Measurements from ENCODE around the gene EGLN1.

EGLN1 gene

DNA sequence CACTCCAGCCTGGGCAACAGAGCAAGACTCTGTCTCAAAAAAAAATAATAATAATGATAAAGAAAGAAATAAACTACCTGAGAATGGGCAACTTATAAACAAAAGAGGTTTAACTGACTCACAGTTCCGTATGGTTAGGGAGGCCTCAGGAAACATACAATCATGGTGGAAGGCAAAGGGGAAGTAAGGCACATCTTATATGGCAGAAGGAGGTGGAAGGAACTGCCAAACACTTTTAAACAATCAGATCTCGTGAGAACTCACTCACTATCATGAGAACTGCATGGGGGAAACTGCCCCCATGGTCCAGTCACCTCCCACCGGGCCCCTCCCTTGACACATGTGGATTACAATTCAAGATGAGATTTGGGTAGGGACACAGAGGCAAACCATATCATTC lies 6.3 kb upstream of the EGLN1 start:
- ChIA-PET POLR2A (interaction anchor here (0.7 kb wide), 1 partner anchor 107 kb away, joined by 6 read pairs; no protein-coding TSS in a partner anchor), CTCF (interaction anchor here (0.8 kb wide), 1 partner anchor 91 kb away, joined by 3 read pairs; no protein-coding TSS in a partner anchor)
- TF ChIP-seq, protein P1, sequence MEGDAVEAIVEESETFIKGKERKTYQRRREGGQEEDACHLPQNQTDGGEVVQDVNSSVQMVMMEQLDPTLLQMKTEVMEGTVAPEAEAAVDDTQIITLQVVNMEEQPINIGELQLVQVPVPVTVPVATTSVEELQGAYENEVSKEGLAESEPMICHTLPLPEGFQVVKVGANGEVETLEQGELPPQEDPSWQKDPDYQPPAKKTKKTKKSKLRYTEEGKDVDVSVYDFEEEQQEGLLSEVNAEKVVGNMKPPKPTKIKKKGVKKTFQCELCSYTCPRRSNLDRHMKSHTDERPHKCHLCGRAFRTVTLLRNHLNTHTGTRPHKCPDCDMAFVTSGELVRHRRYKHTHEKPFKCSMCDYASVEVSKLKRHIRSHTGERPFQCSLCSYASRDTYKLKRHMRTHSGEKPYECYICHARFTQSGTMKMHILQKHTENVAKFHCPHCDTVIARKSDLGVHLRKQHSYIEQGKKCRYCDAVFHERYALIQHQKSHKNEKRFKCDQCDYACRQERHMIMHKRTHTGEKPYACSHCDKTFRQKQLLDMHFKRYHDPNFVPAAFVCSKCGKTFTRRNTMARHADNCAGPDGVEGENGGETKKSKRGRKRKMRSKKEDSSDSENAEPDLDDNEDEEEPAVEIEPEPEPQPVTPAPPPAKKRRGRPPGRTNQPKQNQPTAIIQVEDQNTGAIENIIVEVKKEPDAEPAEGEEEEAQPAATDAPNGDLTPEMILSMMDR (IDR thresholded peaks at IDR 0.05; ENCODE audit: control extremely low read depth, extremely low read depth, low read depth, missing control alignments), result no peak
- no peak for DNase-seq (ENCODE audit: extremely low spot score)

DNA sequence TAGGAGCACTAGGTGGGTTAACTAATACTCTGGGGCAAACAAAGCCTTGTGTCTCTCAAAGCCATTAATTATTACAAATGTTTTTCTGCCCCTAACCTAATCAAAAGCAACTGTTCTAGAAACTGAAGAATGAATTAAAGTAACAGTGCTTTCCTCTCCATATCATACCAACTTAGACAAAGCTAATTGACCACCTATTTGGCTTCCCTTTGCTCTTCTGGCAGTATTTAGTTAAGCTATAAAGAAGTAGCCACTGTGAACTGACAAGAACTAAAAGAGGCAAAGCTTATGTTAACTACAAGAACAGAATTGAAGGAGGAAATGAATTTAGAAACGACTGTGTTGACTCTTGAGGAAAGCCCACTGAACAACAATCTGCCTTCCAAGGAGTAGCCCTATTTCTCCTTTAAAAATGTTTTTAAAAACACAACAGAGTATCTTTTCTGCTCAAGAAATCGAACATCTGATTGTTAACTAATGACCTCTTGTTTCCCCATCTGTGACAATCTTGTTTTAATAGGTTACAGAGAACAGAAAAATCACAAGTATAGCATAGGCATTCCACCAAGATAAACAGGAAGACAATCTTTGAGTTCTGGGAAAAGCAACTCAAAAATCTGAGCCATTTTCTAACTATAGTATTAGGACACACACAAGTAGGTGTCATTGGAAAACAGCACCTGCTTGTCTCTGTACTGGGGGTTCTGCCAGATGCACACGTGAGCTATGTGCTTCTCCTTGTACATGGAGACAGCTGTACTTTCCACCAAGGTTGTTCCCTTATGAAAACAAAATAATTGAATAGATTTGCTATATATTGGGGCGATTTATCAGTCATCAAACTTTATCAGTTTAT lies 3.1 kb upstream of the EGLN1 start:
- DNase-seq (ENCODE audit: extremely low spot score), result no peak
- ChIA-PET POLR2A (interaction anchor here (0.6 kb wide), 1 partner anchor 8 kb away, joined by 3 read pairs; no protein-coding TSS in a partner anchor), CTCF (no interaction called here)
- TF ChIP-seq, protein P1 (IDR thresholded peaks at IDR 0.05; ENCODE audit: control extremely low read depth, extremely low read depth, low read depth, missing control alignments), result no peak

DNA sequence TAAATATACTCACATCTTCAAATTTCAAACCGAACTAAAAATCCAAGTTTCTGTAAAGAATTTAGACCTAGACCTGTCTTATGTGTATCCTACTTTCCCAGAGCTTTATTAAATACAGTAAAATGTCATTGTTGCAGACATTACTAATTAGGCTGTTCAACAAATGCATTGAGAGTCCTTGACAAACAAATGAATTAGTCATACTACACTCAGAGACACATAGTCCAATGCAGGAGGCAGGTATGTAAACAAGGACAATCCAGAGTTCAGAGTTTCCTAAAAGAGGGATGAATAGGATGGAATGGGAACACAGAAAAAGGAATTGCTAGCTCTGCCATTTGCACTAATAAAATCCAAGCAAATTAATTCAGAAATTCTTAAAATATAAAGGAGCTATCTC lies 1.6 kb upstream of the EGLN1 start:
- DNase-seq (ENCODE audit: extremely low spot score), result no peak
- CTCF ChIA-PET, result interaction anchor here (1.0 to 1.7 kb wide), 3 partner anchors 11 to 84 kb away, joined by 4 read pairs; no protein-coding TSS in a partner anchor

DNA sequence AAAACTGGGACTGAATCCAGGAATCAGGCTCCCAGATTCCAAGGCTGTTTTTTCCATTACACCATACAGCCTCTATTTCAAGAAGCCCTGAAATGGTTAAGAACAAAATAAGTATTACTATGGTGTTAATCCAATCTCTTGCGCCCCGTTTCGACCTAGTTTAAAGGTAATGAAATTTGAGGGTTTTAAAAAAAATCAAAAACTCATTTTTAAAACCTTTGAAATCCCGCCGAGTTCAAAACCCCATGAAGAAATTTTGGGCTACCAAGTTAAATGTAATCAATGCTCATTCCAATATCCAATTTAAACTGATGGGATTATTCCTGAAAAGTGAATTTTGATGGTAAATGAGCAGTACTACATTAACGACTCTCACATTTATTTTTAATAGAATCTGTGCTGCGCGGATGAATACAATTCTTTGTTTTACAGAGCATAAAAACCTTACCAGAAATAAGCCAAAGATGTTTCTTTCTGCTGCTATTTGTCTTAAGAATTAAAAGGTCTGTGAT lies 767 bp upstream of the EGLN1 start:
- ChIA-PET POLR2A (no interaction called here), CTCF (interaction anchor here (1.3 to 1.7 kb wide), 2 partner anchors 12 to 66 kb away, joined by 4 read pairs; no protein-coding TSS in a partner anchor)
- TF ChIP-seq, protein P1 (IDR thresholded peaks at IDR 0.05; ENCODE audit: control extremely low read depth, extremely low read depth, low read depth, missing control alignments), result no peak
- no peak for DNase-seq (ENCODE audit: extremely low spot score)

More for the DNA sequence above, 1.6 kb upstream of the EGLN1 start:
- TF ChIP-seq, protein P1 (IDR thresholded peaks at IDR 0.05; ENCODE audit: control extremely low read depth, extremely low read depth, low read depth, missing control alignments), result no peak
- POLR2A ChIA-PET, result no interaction called here

DNA sequence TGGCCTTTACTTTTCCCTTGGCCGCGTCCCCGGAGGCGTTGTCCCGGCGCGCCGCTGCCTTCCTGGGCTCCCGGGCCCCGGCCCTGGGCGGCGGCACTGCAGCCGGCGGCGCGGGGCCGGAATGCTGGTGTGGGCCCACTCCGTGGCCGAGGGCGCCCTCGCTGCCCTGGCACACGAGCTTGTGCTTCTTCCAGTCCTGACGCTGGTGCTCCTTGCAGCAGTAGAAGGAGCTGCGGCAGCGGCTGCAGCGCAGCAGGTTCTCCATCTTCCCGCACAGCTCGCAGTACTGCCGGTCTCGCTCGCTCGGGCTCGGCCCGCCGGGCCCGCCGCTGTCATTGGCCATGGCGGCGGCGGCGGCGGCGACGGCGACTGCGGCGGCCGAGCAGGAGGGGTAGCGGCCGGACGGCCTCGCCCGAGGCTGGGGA lies 529 bp downstream of the EGLN1 start:
- TF ChIP-seq, protein P1 (IDR thresholded peaks at IDR 0.05; ENCODE audit: control extremely low read depth, extremely low read depth, low read depth, missing control alignments), result no peak
- DNase-seq (ENCODE audit: extremely low spot score), result peak; percentile 28
- ChIA-PET CTCF (interaction anchor here (1.0 to 2.0 kb wide), 4 partner anchors 11 to 41 kb away, joined by 3 to 5 read pairs (median 4); no protein-coding TSS in a partner anchor), POLR2A (interaction anchor here (1.1 kb wide), 1 partner anchor 11 kb away, joined by 3 read pairs; no protein-coding TSS in a partner anchor)

DNA sequence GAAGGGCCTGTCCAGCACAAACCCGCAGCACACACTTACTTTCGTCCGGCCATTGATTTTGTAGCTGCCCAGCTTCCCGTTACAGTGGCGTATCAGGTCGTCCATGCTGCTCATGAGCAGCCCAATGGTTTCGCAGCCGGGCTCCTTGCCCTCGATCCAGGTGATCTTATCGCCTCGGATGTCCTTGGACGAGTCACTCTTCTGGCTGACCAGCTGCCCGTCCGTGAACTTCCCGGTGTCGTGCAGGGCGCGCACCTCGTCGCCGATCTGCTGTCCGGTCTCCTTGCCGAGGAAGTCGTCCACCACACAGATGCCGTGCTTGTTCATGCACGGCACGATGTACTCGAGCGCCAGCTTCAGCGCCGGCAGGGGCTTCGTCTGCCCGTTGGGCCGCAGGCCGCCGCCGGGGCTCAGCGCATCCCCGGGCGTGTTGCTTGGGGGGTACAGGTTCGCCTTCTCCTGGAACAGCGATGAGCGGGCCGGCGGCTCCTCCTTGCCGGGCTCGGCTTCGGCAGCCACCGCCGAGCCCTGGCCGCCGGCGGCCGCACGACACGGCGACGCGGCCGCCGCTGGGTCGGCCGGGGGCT lies 1.0 kb downstream of the EGLN1 start:
- TF ChIP-seq, protein P1 (IDR thresholded peaks at IDR 0.05; ENCODE audit: control extremely low read depth, extremely low read depth, low read depth, missing control alignments), result no peak
- ChIA-PET CTCF (interaction anchor here (1.0 to 2.0 kb wide), 8 partner anchors 9 to 170 kb away, joined by 3 to 5 read pairs (median 4); no protein-coding TSS in a partner anchor), POLR2A (interaction anchor here (1.1 kb wide), 2 partner anchors 10 to 83 kb away, joined by 3 read pairs; partner anchors contain the start of genes EXOC8 and SPRTN)
- DNase-seq (ENCODE audit: extremely low spot score), result peak; percentile 20
